Stimulated activated memory B cell treated with anti-CD40 and anti-IgM and Interleukin-4, amounts not matched to agents 10 μg/mL and 1 μg/mL and 100 μg/mL, for 72 hours (primary cell): ENCODE measurements around the gene NCKAP5.

Source experiments
- ATAC-seq: fragments of 150-1000 bp; cut with Tn5 transposase; 2 replicates; pipeline ENCODE4 v1.10.0; 2021
- H3K27ac Mint-ChIP-seq: one replicate; pipeline ENCODE4 v1.8.0; 2022; ENCODE audit warnings: mild to moderate bottlenecking, mixed read lengths
- H3K27me3 Mint-ChIP-seq: one replicate; pipeline ENCODE4 v1.8.0; 2022; ENCODE audit warnings: mixed read lengths
- H3K36me3 Mint-ChIP-seq: one replicate; pipeline ENCODE4 v1.8.0; 2022; ENCODE audit warnings: mixed read lengths
- H3K4me1 Mint-ChIP-seq: one replicate; pipeline ENCODE4 v1.8.0; 2022; ENCODE audit warnings: mixed read lengths
- H3K4me3 Mint-ChIP-seq: one replicate; pipeline ENCODE4 v1.8.0; 2022; ENCODE audit warnings: mild to moderate bottlenecking, moderate library complexity, mixed read lengths
- H3K9me3 Mint-ChIP-seq: one replicate; pipeline ENCODE4 v1.8.0; 2022; ENCODE audit warnings: mixed read lengths

Gene NCKAP5

DNA sequence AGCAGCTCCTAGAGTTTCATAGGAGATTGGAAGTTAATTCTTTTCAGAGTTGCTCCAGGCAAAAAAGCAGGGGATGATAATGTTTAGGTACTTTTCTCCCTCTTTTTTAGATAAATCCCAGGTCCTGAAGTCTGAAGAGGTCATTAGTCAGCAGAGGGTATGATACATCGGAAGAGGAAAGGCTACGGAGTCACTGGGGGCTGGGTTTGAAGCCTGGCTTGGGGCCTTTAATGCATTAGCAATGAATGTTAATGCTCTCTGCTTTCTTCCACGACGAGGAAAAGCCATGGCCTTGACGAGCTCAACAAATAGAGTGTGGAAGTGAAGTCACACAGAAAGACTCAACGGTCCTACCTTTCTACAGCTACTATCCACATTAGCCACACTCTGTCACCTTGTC is 235.1 kb downstream of the NCKAP5 start:
- Mint-ChIP-seq H3K36me3 (no peaks in the 10 kb centered on the region), H3K27ac (no peak overlapping the region), H3K4me1 (no peaks in the 10 kb centered on the region), H3K9me3 (no peaks in the 10 kb centered on the region), H3K4me3 (no peak overlapping the region), H3K27me3 (peaks cover 4% of the 10 kb centered on the region)
- no peak for ATAC-seq

DNA sequence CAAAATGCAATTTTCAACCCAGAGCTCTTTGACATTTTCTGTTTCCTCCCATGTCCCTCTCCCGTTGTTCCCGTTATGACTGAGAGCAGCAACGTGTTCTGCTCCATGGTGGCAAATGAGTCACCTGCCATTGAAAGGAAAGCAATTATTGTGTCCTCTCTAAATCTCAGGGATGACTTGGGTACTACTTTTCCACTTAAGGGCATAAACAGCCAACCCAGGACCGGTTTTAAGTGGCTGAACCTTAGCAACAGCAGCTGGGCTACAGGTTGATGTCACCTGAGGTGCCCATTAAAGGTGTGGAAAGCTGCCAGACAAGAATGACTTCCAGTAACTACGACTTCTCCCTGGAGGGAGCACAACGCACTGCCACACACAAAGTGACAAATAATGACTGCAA is 236.8 kb downstream of the NCKAP5 start:
- H3K4me3 Mint-ChIP-seq = no peak overlapping the region
- H3K27ac Mint-ChIP-seq = no peak overlapping the region
- H3K36me3 Mint-ChIP-seq = no peaks in the 10 kb centered on the region
- no peak for ATAC-seq
- no peaks in the 10 kb centered on the region for H3K4me1 Mint-ChIP-seq
- peaks cover 10% of the 10 kb centered on the region for H3K27me3 Mint-ChIP-seq
- H3K9me3 Mint-ChIP-seq = no peaks in the 10 kb centered on the region

DNA sequence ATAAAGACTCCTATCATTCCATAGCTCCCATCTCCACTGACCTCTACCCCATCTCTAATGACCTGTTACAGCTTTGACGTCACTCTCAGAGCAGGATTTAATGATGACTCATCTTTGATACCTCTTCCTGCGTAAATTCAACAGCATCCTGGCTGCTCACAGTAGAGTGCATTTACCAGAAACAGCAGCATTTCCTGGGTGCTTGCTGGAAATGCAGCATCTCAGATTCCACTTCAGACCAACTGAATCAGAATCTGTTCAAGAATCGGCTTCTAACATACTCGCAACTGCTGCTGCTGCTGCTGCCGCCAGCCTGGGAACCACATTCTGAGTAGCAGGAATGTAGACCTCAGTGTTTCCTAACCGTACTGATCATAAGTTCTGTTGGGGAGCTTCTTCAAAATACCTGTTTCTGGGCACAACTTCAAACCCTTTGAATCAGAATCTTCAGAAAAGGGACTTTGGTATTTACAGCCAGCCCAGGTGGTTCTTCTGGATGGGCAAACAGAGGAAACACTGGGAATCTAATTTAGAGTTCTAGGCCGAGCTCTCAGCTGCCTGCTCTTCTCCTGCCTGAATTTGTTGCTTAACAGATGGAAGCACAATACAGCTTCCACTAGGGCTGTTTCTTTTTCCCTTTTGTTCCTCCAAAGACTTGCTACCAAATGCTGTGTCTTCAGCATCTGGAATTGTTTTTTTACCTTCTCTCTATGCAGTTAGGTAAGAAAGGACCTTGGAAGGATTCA is 241.4 kb downstream of the NCKAP5 start:
- Mint-ChIP-seq H3K9me3 (no peaks in the 10 kb centered on the region), H3K4me3 (no peak overlapping the region), H3K27ac (no peak overlapping the region), H3K4me1 (no peaks in the 10 kb centered on the region), H3K27me3 (peaks cover 10% of the 10 kb centered on the region), H3K36me3 (no peaks in the 10 kb centered on the region)
- ATAC-seq = no peak

DNA sequence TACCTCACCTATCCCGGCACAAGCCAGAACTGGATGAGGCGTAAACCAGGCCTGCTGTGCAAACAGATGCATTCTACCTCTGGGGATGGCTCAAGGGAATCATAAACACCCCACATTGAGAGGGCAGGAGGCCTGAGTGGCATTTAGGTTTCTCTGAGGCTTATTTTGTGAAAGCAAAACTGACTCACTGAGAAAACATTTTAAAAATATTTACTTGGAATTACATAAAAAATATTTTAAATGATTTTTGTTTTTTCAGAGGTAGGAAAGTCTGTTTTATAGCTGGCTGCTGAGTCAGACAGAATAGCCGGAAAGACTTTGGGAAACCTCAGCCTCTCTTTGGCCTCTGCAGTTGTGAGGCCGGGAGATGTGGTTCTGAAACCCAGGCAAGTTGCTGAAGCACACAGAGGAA is 244.1 kb downstream of the NCKAP5 start:
- ATAC-seq = no peak
- H3K27ac Mint-ChIP-seq = no peak overlapping the region
- H3K27me3 Mint-ChIP-seq = peaks cover 10% of the 10 kb centered on the region
- no peak overlapping the region for H3K4me3 Mint-ChIP-seq
- H3K9me3 Mint-ChIP-seq = no peaks in the 10 kb centered on the region
- no peaks in the 10 kb centered on the region for H3K36me3 Mint-ChIP-seq
- no peaks in the 10 kb centered on the region for H3K4me1 Mint-ChIP-seq

DNA sequence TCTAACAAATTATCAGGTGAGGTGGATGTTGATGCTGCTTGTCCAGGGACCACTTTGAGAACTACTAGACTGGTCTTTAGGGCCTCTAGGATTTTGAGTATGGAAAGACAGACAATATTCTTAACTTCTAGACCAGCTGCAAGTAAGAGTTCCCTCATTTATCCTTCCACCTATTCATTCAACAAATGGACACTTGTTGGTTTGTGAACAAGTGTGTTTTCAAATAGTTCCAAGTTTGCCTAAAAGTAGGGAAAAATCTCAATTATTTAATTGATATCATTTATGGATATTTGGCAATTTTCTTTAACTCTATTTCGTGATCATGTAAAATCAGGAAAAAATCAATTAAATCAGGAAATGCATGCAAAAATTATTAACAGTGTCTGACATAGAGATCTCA is 245.4 kb downstream of the NCKAP5 start:
- no peaks in the 10 kb centered on the region for H3K9me3 Mint-ChIP-seq
- no peak for ATAC-seq
- peaks cover 3% of the 10 kb centered on the region for H3K27me3 Mint-ChIP-seq
- H3K27ac Mint-ChIP-seq = no peak overlapping the region
- no peaks in the 10 kb centered on the region for H3K4me1 Mint-ChIP-seq
- H3K4me3 Mint-ChIP-seq = no peak overlapping the region
- H3K36me3 Mint-ChIP-seq = no peaks in the 10 kb centered on the region

- Mint-ChIP-seq H3K27me3 (no peaks in the 10 kb centered on the region), H3K36me3 (no peaks in the 10 kb centered on the region), H3K4me1 (no peaks in the 10 kb centered on the region), H3K27ac (no peak overlapping the region), H3K9me3 (no peaks in the 10 kb centered on the region), H3K4me3 (no peak overlapping the region)
- no peak for ATAC-seq
These were observed 251.1 kb downstream of the NCKAP5 start for GRCh38 chr2:133317178-133317577.

- Mint-ChIP-seq H3K4me1 (no peaks in the 10 kb centered on the region), H3K4me3 (no peak overlapping the region), H3K36me3 (no peaks in the 10 kb centered on the region), H3K27me3 (no peaks in the 10 kb centered on the region), H3K9me3 (no peaks in the 10 kb centered on the region), H3K27ac (no peak overlapping the region)
- no peak for ATAC-seq
These were observed 251.7 kb downstream of the NCKAP5 start for GRCh38 chr2:133316557-133316956.

- Mint-ChIP-seq H3K27ac (no peak overlapping the region), H3K9me3 (no peaks in the 10 kb centered on the region), H3K36me3 (no peaks in the 10 kb centered on the region), H3K4me3 (no peak overlapping the region), H3K4me1 (no peaks in the 10 kb centered on the region), H3K27me3 (no peaks in the 10 kb centered on the region)
- ATAC-seq = no peak
These were observed 253.0 kb downstream of the NCKAP5 start for GRCh38 chr2:133315280-133315679.

DNA sequence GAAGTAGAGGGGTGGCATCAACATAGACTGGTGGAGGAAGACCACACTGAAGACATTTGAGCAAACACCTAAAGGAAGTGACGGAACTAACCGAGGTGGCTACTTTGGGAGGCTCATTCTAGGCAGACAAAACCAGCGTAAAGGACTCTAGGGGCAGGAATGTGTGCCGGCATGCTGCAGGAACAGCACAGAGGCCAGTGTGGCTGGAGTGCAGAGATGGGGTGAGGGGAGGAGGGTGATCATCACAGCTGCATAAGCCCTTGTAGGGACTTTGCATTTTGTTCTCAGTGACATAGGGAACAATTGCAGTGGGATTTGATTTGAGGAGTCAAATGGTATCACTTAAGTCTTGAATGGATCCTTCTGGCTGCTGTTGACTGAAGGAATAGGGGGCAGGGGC is 253.5 kb downstream of the NCKAP5 start:
- no peaks in the 10 kb centered on the region for H3K9me3 Mint-ChIP-seq
- no peaks in the 10 kb centered on the region for H3K27me3 Mint-ChIP-seq
- no peak for ATAC-seq
- no peaks in the 10 kb centered on the region for H3K4me1 Mint-ChIP-seq
- no peak overlapping the region for H3K4me3 Mint-ChIP-seq
- H3K27ac Mint-ChIP-seq = no peak overlapping the region
- no peaks in the 10 kb centered on the region for H3K36me3 Mint-ChIP-seq

GRCh38 chr2:133312038-133312729 is 256.1 kb downstream of the NCKAP5 start:
- Mint-ChIP-seq H3K27ac (no peak overlapping the region), H3K4me1 (no peaks in the 10 kb centered on the region), H3K36me3 (no peaks in the 10 kb centered on the region), H3K4me3 (no peak overlapping the region), H3K27me3 (no peaks in the 10 kb centered on the region), H3K9me3 (peaks cover 3% of the 10 kb centered on the region)
- no peak for ATAC-seq

- Mint-ChIP-seq H3K9me3 (peaks cover 3% of the 10 kb centered on the region), H3K36me3 (no peaks in the 10 kb centered on the region), H3K27me3 (no peaks in the 10 kb centered on the region), H3K4me1 (no peaks in the 10 kb centered on the region), H3K4me3 (no peak overlapping the region), H3K27ac (no peak overlapping the region)
- ATAC-seq = no peak
These were observed 262.0 kb downstream of the NCKAP5 start for GRCh38 chr2:133306236-133306635.

DNA sequence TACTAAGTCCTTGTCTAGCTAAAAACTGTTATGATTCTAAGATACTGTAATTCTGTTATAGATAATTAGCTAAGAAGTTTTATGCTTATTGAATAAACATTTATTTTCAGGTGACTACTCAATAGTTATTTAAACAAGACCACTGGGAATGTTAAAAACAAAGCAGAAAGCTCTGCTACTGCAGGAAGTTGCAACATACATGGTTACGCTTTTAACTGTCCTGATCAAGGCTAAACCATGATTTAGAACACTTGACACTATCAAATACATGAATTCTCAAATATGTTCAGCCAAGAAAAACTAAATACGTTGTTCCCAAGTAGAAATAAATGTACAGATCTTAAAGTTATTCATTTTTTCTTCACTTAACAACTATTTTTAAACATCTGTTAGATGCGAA is 263.9 kb downstream of the NCKAP5 start:
- no peak for ATAC-seq
- Mint-ChIP-seq H3K4me1 (no peaks in the 10 kb centered on the region), H3K36me3 (no peaks in the 10 kb centered on the region), H3K4me3 (no peak overlapping the region), H3K27me3 (no peaks in the 10 kb centered on the region), H3K27ac (no peak overlapping the region), H3K9me3 (peaks cover 3% of the 10 kb centered on the region)

DNA sequence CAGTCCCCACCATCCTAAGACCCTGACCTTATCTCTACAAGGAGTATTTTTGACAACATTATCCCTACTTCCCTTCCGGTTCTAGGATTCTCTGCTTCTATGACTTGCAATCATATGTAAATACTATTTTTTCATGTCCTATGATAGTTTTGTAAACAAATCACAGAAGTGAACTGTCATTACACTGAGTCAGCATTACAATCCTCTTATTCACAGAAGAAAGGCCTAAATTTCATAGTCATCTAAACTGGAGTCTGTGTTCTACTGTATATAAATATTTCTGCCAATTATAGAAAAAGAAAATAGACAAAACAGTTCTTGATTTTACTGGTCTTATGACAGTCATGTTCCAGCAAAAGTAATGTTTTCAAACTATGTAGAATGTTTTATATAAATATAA is 265.1 kb downstream of the NCKAP5 start:
- H3K4me1 Mint-ChIP-seq = no peaks in the 10 kb centered on the region
- no peaks in the 10 kb centered on the region for H3K36me3 Mint-ChIP-seq

DNA sequence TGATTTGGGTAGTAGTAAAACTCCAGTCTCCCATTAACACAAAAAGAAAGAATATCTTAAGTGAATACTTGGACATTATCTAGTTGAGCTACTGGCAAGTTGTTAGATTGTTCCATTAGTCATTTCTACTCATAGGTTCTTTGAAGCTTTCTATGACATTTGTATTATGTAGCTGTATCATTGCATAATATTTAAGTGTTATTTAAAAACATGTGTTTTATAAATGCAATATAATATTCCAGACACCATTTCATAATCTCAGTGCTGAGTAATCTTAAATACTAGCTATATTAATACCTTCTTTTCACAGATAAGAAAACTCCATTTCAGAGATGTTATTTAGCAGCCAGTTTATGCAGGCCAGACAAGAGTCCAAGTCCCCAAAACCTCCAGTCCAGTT is 271.9 kb downstream of the NCKAP5 start:
- Mint-ChIP-seq H3K9me3 (no peaks in the 10 kb centered on the region), H3K4me3 (no peak overlapping the region), H3K4me1 (no peaks in the 10 kb centered on the region), H3K27me3 (no peaks in the 10 kb centered on the region), H3K27ac (no peak overlapping the region), H3K36me3 (no peaks in the 10 kb centered on the region)
- ATAC-seq = no peak

More for the DNA sequence above, 265.1 kb downstream of the NCKAP5 start:
- Mint-ChIP-seq H3K27ac (no peak overlapping the region), H3K27me3 (no peaks in the 10 kb centered on the region), H3K4me3 (no peak overlapping the region), H3K9me3 (peaks cover 3% of the 10 kb centered on the region)
- no peak for ATAC-seq

GRCh38 chr2:133293544-133294353 is 274.5 kb downstream of the NCKAP5 start:
- Mint-ChIP-seq H3K27me3 (no peaks in the 10 kb centered on the region), H3K27ac (no peak overlapping the region), H3K4me3 (no peak overlapping the region), H3K9me3 (no peaks in the 10 kb centered on the region), H3K4me1 (no peaks in the 10 kb centered on the region), H3K36me3 (no peaks in the 10 kb centered on the region)
- ATAC-seq = peak; percentile 27
